ENCODE measurements around the gene OR8B8.
"Not testable (repeated sequence)": the region's sequence is repeated elsewhere in the genome, so short reads cannot be mapped to it uniquely, and the experiment has no call there.

Gene OR8B8

DNA sequence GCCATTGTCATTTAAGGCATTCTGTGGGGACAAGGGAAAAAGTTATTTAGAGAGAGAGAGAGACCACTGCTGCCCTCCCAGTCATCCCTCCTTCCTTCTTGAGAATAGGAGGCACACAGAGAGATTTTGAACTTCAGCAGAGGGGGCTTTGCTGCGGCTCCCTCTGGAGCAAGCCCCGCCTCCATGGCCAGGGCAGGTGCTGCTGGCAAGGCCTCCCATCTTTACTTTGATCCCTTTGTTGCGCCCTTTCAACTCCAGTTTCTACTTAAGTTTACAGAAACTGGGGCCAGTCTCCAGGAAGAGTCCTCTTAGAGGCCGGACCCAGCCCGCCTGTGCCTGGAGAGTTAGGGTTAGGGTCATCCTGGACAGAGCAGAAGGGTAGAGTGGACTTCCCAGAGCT, 4.4 kb downstream of the OR8B8 start:
- no peak for DNase-seq

DNA sequence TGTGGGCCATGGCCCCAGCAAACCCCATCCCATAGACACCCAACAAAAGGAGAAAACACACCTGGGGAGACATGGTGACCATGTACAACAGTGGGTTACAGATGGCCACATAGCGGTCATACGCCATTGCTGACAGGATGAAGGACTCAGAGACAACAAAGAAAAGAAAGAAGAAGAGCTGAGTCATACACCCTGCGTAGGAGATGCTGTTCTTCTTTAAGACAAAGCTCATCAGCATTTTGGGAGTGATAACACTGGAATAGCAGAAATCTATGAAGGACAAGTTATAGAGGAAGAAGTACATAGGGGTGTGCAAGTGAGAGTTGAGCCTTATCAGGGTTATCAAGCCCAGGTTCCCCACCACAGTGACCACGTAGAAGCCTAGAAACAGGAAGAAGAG, 4.9 kb downstream of the OR8B8 start:
- no peak for DNase-seq

- DNase-seq = no peak
Measured at GRCh38 chr11:124434699-124435098, 10.8 kb downstream of the OR8B8 start.

- DNase-seq = no peak
Measured at GRCh38 chr11:124429599-124429998, 15.9 kb downstream of the OR8B8 start.

GRCh38 chr11:124424384-124424921, 21.0 kb downstream of the OR8B8 start, which contains the start of gene OR8B4:
Gene OR8B4, minus strand, starts transcription at chr11:124424871. Its CDS starts 0 bp downstream, at chr11:124424871.
- DNase-seq = no peak

DNA sequence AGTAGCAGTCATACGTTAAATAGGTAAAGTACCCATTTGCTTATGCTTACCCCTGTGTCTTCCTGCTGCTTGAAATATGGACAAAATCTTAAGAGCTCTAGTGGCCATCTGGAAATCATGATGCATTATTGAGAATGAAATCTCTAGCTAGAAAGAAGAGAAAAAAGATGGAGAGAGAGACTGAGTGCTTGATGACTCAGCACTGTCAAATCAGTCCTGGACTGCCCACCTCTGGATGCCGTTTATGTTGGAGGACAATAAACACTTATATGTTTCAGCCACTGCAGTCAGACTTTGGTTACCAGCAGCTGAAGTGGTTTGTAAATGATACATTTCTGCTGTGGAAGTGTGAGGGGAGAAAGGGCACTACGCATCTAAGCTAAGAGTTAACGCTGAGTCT, 24.5 kb downstream of the OR8B8 start:
- no peak for DNase-seq

DNA sequence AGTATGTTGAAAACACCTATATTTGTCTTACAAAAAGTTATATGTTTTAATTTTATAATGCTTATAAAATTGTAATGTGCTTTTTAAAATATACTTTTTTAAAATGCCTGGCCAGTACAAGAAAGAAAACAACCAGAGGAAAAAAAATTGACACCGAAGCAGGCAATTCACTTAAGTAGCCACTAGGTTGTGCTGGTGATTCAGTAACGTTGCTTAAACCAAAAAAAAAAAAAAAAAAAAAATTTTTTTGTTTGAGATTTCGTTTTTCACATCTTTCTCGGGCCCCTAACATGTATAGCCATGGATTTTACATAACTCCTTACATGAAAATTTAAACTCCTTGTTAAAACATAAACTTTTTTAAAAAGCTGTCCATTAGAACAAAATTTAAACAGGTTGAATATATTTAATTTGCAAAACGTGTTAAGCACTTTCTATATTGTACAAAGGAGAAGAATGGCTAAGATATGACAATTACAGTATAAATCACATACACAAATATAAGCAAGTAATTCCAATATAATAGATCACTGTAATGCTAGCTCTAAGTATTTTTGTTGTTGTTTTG, 30.1 kb downstream of the OR8B8 start:
- no peak for DNase-seq

- no peak for DNase-seq
Measured at GRCh38 chr11:124409906-124410305, 35.6 kb downstream of the OR8B8 start.

DNA sequence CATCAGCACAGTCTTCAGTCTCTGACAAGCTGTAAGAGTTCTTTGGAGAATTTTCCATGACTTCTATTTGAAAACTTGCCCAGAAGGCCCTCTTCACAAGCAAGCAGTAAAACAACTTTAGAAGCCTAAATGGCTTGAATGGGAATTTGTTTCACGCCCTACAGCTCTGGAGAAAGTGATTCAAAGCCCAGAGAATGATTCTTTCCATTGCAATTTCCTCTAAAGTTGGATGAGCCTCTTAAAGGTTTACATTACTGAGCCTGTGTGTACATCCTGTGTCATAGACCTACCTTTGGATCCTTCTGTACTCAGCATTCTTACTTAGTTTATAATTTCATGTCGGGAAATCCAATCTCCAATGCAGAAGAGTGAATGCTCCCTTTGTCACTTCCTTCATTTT, 39.9 kb downstream of the OR8B8 start:
- no peak for DNase-seq

GRCh38 chr11:124403186-124403585, 42.3 kb downstream of the OR8B8 start:
- DNase-seq = not testable (repeated sequence)

GRCh38 chr11:124402326-124402922, 43.1 kb downstream of the OR8B8 start:
- DNase-seq = no peak

DNA sequence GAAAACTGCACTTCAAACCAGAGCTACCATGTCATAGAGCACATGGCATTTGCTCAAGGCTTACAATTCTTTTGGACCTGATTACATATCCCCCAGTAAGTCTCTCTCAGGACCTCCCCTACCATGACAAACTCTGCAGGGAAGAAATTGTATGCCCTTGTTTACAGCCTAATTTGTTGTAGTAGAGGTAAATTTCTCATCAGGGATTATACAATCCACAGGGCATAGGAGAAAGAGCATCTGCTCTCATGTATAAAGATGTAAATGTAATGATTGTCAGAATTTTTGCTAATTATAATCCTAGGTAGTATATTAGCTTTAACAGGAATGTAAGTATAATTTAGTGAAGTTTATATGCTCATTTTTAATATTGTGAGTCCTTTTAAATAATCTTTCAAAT, 46.6 kb downstream of the OR8B8 start, which contains the start of gene OR8B3:
Gene OR8B3 (minus strand): TSS at position 101 of the 400 bp plus-strand sequence. CDS start 1,673 bp downstream, outside the sequence.
- no peak for DNase-seq

DNA sequence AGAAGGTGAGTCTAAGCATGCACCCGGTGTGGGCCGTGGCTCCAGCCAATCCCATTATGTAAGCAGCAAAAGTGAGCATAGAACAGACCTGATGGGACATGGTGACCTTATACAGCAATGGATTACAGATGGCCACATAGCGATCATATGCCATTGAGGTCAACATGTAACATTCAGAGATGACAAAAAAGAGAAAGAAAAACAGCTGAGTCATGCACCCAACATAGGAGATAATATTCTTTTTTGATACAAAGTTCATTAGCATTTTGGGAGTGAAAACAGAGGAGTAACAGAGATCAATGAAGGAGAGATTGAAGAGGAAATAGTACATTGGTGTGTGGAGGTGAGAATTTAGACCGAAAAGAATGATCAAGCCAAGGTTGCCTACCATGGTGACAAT, 48.6 kb downstream of the OR8B8 start:
- DNase-seq = not testable (repeated sequence)

GRCh38 chr11:124394408-124394807, 51.1 kb downstream of the OR8B8 start:
- DNase-seq = no peak
